IPS-18a (cell line): ENCODE data around the gene POU4F1.

Experiments used
- H3K27ac ChIP-seq: one replicate; pipeline ENCODE4 v1.5.1; 2013; ENCODE audit warnings: low read length
- H3K27me3 ChIP-seq: one replicate; pipeline ENCODE4 v1.6.1; 2013; ENCODE audit warnings: mild to moderate bottlenecking, low read length; ENCODE audit not compliant: control insufficient read depth, insufficient read depth
- H3K36me3 ChIP-seq: one replicate; pipeline ENCODE4 v1.6.1; 2013; ENCODE audit warnings: low read depth, low read length; ENCODE audit not compliant: control insufficient read depth
- H3K4me1 ChIP-seq: one replicate; pipeline ENCODE4 v1.6.1; 2013; ENCODE audit warnings: low read depth, low read length; ENCODE audit not compliant: control insufficient read depth
- H3K4me3 ChIP-seq: one replicate; pipeline ENCODE4 v1.5.1; 2013; ENCODE audit warnings: low read length
- H3K9ac ChIP-seq: one replicate; pipeline ENCODE4 v1.6.1; 2013; ENCODE audit warnings: mild to moderate bottlenecking, low read length, moderate library complexity
- H3K9me3 ChIP-seq: one replicate; pipeline ENCODE4 v1.6.1; 2013; ENCODE audit warnings: low read depth, low read length; ENCODE audit not compliant: control insufficient read depth

The POU4F1 gene

DNA sequence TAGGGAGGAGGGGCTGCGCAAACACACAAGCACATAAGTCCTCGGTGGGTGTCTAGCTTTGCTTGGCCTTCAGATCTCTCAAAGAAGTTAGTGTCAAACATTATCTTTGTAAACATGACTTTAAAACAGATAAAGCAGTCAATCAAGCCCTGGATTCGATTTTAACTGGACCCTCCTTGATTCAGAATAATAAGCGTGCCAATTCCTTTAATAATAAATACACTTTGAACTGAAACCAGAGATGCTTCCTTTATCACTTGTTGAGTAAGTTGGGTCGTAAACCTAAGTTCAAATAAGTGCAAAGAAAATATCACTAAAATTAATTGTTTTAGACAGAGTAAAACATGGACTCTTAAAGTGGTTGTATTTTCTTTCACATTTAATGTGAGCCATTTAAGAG, 30.9 kb downstream of the POU4F1 start:
- H3K4me3 ChIP-seq = no peak overlapping the region
- H3K9me3 ChIP-seq = no peaks in the 10 kb centered on the region
- no peak overlapping the region for H3K9ac ChIP-seq
- H3K27me3 ChIP-seq = no peaks in the 10 kb centered on the region
- H3K36me3 ChIP-seq = no peaks in the 10 kb centered on the region
- no peaks in the 10 kb centered on the region for H3K4me1 ChIP-seq
- H3K27ac ChIP-seq = no peak overlapping the region

DNA sequence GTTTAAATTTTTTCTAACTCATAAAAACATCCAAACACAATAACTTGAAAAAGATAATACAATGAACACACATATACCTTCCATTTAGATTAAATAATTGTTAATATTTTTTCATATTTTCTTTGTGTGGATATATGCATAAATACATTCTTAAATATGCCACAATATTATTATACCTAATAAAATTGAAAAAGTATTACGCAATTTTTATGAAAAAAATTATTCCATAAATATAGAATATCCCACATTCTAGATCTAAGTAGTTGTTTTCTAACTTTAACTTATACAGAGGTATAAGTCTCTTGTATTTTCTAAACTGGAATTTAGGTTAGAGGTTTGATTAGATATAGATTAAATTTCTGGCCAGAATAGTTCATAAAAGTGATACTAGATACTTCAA, 34.3 kb downstream of the POU4F1 start:
- no peaks in the 10 kb centered on the region for H3K36me3 ChIP-seq
- no peaks in the 10 kb centered on the region for H3K4me1 ChIP-seq
- no peak overlapping the region for H3K4me3 ChIP-seq
- H3K27ac ChIP-seq = no peak overlapping the region
- H3K27me3 ChIP-seq = no peaks in the 10 kb centered on the region
- no peak overlapping the region for H3K9ac ChIP-seq
- no peaks in the 10 kb centered on the region for H3K9me3 ChIP-seq

DNA sequence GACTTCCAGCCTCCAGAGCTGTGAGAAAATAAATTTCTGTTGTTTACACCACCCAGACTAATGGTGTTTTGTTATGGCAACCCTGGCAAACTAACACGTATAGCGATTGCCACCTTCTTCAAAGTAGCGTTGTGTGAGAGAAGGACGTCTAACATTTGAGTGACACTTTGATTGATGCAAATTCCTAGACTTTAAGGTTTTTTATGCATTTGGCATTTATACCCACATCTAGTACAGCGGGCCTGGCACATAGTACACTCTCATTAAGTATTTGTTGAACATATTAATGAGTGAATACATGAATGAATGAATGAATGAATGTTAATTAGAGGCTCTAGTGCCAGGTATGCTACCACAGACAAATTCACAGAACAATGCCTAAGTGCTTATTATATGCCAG, 36.7 kb downstream of the POU4F1 start:
- H3K36me3 ChIP-seq = no peaks in the 10 kb centered on the region
- H3K9me3 ChIP-seq = no peaks in the 10 kb centered on the region
- no peaks in the 10 kb centered on the region for H3K4me1 ChIP-seq
- H3K9ac ChIP-seq = no peak overlapping the region
- H3K27ac ChIP-seq = no peak overlapping the region
- no peaks in the 10 kb centered on the region for H3K27me3 ChIP-seq
- no peak overlapping the region for H3K4me3 ChIP-seq

DNA sequence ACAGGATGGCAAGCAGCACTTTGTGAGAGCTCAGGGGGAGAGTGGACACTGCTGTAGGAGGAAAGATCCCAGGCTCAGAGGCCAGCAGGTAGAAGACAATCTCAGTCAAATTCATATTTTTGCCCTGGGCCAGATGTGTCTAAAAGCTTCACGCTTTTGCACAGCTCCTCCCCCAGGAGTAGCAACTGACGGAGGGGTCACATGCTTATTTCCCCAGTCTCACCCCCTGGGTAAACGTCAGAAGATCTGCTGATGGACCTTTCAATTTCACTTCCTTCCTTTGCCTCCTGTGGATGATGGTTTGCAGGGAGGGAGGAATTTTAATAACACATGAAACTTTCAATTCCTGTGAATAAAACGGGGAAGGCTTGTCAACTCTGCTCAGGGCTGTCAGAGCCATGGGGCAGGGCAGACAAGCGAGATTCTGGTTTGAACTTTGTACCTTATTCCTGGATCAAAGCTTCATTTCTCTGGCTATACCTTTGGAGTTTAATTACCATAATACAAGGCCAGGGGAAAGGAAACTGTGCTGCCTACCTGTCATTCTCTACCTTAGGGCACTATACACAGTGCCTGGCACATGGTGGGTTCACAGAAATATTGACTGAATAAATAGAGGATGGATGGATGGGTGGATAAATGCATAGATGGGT, 41.0 kb downstream of the POU4F1 start:
- Histone ChIP-seq H3K4me1 (no peaks in the 10 kb centered on the region), H3K36me3 (no peaks in the 10 kb centered on the region), H3K27me3 (no peaks in the 10 kb centered on the region), H3K9me3 (no peaks in the 10 kb centered on the region), H3K4me3 (no peak overlapping the region), H3K9ac (no peak overlapping the region), H3K27ac (no peak overlapping the region)
